ENCODE results near the gene SLC16A5. TPM values are rescaled to one million over a fixed set of nuclear protein-coding genes. Genes with fewer than 3 reads are reported as not detected.
"Not testable (repeated sequence)": the region's sequence is repeated elsewhere in the genome, so short reads cannot be mapped to it uniquely, and the experiment has no call there.

SLC16A5 gene
- polyA plus RNA-seq, 3 donors, result 26.1 to 99.4 (median 27.0) TPM

- Mint-ChIP-seq H3K27me3 (ENCODE audit: low read depth in 3 of 3) (peaks cover 0 to 3% (median 1%) of the 10 kb centered on the region in 3 donors), H3K27ac (no peak overlapping the region), H3K4me3 (no peak overlapping the region), H3K9me3 (no peaks in the 10 kb centered on the region), H3K4me1 (peaks cover 17% of the 10 kb centered on the region), H3K36me3 (peaks cover 4 to 7% of the 10 kb centered on the region in 2 donors)
- Histone ChIP-seq H2AFZ (ENCODE audit: insufficient read depth, low read depth, low read length, poor library complexity, severe bottlenecking) (no peak overlapping the region), H3K9ac (ENCODE audit: insufficient read depth, low read length, poor library complexity, severe bottlenecking) (no peak overlapping the region), H4K20me1 (ENCODE audit: insufficient read depth, low read length) (no peaks in the 10 kb centered on the region), H3K79me2 (ENCODE audit: insufficient read depth, low read length) (no peaks in the 10 kb centered on the region), H3K36me3 (replicated peaks in 1 of 2; ENCODE audit: control insufficient read depth in 1 of 2, insufficient read depth in 2 of 2, low read length in 2 of 2) (peaks cover 2 to 6% of the 10 kb centered on the region in 2 donors), H3K4me2 (replicated peaks; ENCODE audit: extremely low read depth, low read length, poor library complexity, severe bottlenecking) (no peak overlapping the region), H3K27me3 (ENCODE audit: control insufficient read depth in 2 of 2, insufficient read depth in 2 of 2, low read length in 2 of 2) (no peaks in the 10 kb centered on the region), H3K4me1 (ENCODE audit: control insufficient read depth in 1 of 2, insufficient read depth in 2 of 2, low read length in 2 of 2) (peaks cover 8 to 9% of the 10 kb centered on the region in 2 donors), H3K4me3 (replicated peaks in 1 of 3; ENCODE audit: low read depth in 2 of 3, low read length in 3 of 3) (no peak overlapping the region), H3K27ac (ENCODE audit: low read depth in 1 of 2, low read length in 2 of 2) (no peak overlapping the region), H3K9me3 (replicated peaks in 1 of 2; ENCODE audit: control insufficient read depth in 1 of 2, insufficient read depth in 1 of 2, low read length in 2 of 2) (no peaks in the 10 kb centered on the region)
- peak; percentile 38 for TF ChIP-seq CTCF (IDR thresholded peaks at IDR 0.05)
- peak in 1 of 3 donors; percentile 36 for DNase-seq
- WGBS (ENCODE audit: insufficient coverage), result 90% methylated on average over 2 of the region's 2 CpGs
- intact Hi-C loops (cut with micrococcal nuclease), result no loop called here
Observed at GRCh38 chr17:75069783-75070182, 18.0 kb upstream of the SLC16A5 start.

GRCh38 chr17:75071478-75072271 lies 16.1 kb upstream of the SLC16A5 start:
- H3K27ac ChIP-seq (ENCODE audit: low read depth in 1 of 2, low read length in 2 of 2); H3K9me3 ChIP-seq (replicated peaks in 1 of 2; ENCODE audit: control insufficient read depth in 1 of 2, insufficient read depth in 1 of 2, low read length in 2 of 2); H3K4me2 ChIP-seq (replicated peaks; ENCODE audit: extremely low read depth, low read length, poor library complexity, severe bottlenecking); H3K36me3 Mint-ChIP-seq; H3K79me2 ChIP-seq (ENCODE audit: insufficient read depth, low read length); H3K9ac ChIP-seq (ENCODE audit: insufficient read depth, low read length, poor library complexity, severe bottlenecking); H2AFZ ChIP-seq (ENCODE audit: insufficient read depth, low read depth, low read length, poor library complexity, severe bottlenecking); H3K27me3 ChIP-seq (ENCODE audit: control insufficient read depth in 2 of 2, insufficient read depth in 2 of 2, low read length in 2 of 2); DNase-seq; H3K36me3 ChIP-seq (replicated peaks in 1 of 2; ENCODE audit: control insufficient read depth in 1 of 2, insufficient read depth in 2 of 2, low read length in 2 of 2); H3K27me3 Mint-ChIP-seq (ENCODE audit: low read depth in 3 of 3); H3K9me3 Mint-ChIP-seq; H4K20me1 ChIP-seq (ENCODE audit: insufficient read depth, low read length); H3K27ac Mint-ChIP-seq; H3K4me3 Mint-ChIP-seq; H3K4me3 ChIP-seq (replicated peaks in 1 of 3; ENCODE audit: low read depth in 2 of 3, low read length in 3 of 3); intact Hi-C loops (cut with micrococcal nuclease): not testable (repeated sequence)
- peaks cover 26% of the 10 kb centered on the region for H3K4me1 Mint-ChIP-seq
- peaks cover 16 to 20% of the 10 kb centered on the region in 2 donors for H3K4me1 ChIP-seq (ENCODE audit: control insufficient read depth in 1 of 2, insufficient read depth in 2 of 2, low read length in 2 of 2)
- 93% methylated on average over 2 of the region's 8 CpGs for WGBS (ENCODE audit: insufficient coverage)

GRCh38 chr17:75072909-75073308 lies 14.8 kb upstream of the SLC16A5 start:
- peaks cover 34% of the 10 kb centered on the region for H3K4me1 Mint-ChIP-seq
- H3K4me3 Mint-ChIP-seq; H3K27ac ChIP-seq (ENCODE audit: low read depth in 1 of 2, low read length in 2 of 2); H3K27ac Mint-ChIP-seq; H3K36me3 ChIP-seq (replicated peaks in 1 of 2; ENCODE audit: control insufficient read depth in 1 of 2, insufficient read depth in 2 of 2, low read length in 2 of 2); H2AFZ ChIP-seq (ENCODE audit: insufficient read depth, low read depth, low read length, poor library complexity, severe bottlenecking); H3K4me2 ChIP-seq (replicated peaks; ENCODE audit: extremely low read depth, low read length, poor library complexity, severe bottlenecking); H3K9me3 Mint-ChIP-seq; intact Hi-C loops (cut with micrococcal nuclease); DNase-seq; H3K9me3 ChIP-seq (replicated peaks in 1 of 2; ENCODE audit: control insufficient read depth in 1 of 2, insufficient read depth in 1 of 2, low read length in 2 of 2); H3K27me3 ChIP-seq (ENCODE audit: control insufficient read depth in 2 of 2, insufficient read depth in 2 of 2, low read length in 2 of 2); H4K20me1 ChIP-seq (ENCODE audit: insufficient read depth, low read length); H3K4me3 ChIP-seq (replicated peaks in 1 of 3; ENCODE audit: low read depth in 2 of 3, low read length in 3 of 3); H3K36me3 Mint-ChIP-seq; H3K9ac ChIP-seq (ENCODE audit: insufficient read depth, low read length, poor library complexity, severe bottlenecking); H3K27me3 Mint-ChIP-seq (ENCODE audit: low read depth in 3 of 3); H3K79me2 ChIP-seq (ENCODE audit: insufficient read depth, low read length): not testable (repeated sequence)
- H3K4me1 ChIP-seq (ENCODE audit: control insufficient read depth in 1 of 2, insufficient read depth in 2 of 2, low read length in 2 of 2), result peaks cover 28 to 30% of the 10 kb centered on the region in 2 donors
- WGBS (ENCODE audit: insufficient coverage), result 100% methylated on average over 3 of the region's 5 CpGs

Data from CD14-positive monocyte (primary cell).